ENCODE data around the gene ZNF385A. TPM values are rescaled to one million over a fixed set of nuclear protein-coding genes. Genes with fewer than 3 reads are reported as not detected.
A peak's percentile ranks its signal among the peaks of the same experiment; 100 is the strongest.

ZNF385A gene
- total RNA-seq, 1 donor from 2014 or later = 5.6 TPM

- H3K27me3 ChIP-seq (ENCODE audit: control insufficient read depth, insufficient read depth, low read length) = no peaks in the 10 kb centered on the region
- TF ChIP-seq CTCF (IDR thresholded peaks at IDR 0.05; ENCODE audit: insufficient read depth, low read length, poor library complexity, severe bottlenecking) = no peak
- H3K36me3 ChIP-seq (ENCODE audit: control insufficient read depth, insufficient read depth, low read length) = no peaks in the 10 kb centered on the region
- no peak for DNase-seq (ENCODE audit: low read depth)
- H3K4me3 ChIP-seq (ENCODE audit: low read depth, low read length) = no peak within 1 kb of the TSS
Observed at GRCh38 chr12:54364413-54364812, 20.1 kb downstream of the ZNF385A start, which contains the start of gene GPR84. GPR84 (minus strand) TSS chr12:54364486; CDS start chr12:54363851, 635 bp downstream.

GRCh38 chr12:54363618-54364017 is 20.9 kb downstream of the ZNF385A start:
- H3K36me3 ChIP-seq (ENCODE audit: control insufficient read depth, insufficient read depth, low read length) = no peaks in the 10 kb centered on the region
- TF ChIP-seq CTCF (IDR thresholded peaks at IDR 0.05; ENCODE audit: insufficient read depth, low read length, poor library complexity, severe bottlenecking) = no peak
- DNase-seq (ENCODE audit: low read depth) = no peak
- H3K4me3 ChIP-seq (ENCODE audit: low read depth, low read length) = no peak overlapping the region
- H3K27me3 ChIP-seq (ENCODE audit: control insufficient read depth, insufficient read depth, low read length) = no peaks in the 10 kb centered on the region

GRCh38 chr12:54363047-54363446 is 21.5 kb downstream of the ZNF385A start:
- Histone ChIP-seq H3K27me3 (ENCODE audit: control insufficient read depth, insufficient read depth, low read length) (no peaks in the 10 kb centered on the region), H3K36me3 (ENCODE audit: control insufficient read depth, insufficient read depth, low read length) (no peaks in the 10 kb centered on the region), H3K4me3 (ENCODE audit: low read depth, low read length) (no peak overlapping the region)
- DNase-seq (ENCODE audit: low read depth) = no peak
- no peak for TF ChIP-seq CTCF (IDR thresholded peaks at IDR 0.05; ENCODE audit: insufficient read depth, low read length, poor library complexity, severe bottlenecking)

GRCh38 chr12:54360717-54361456 is 23.6 kb downstream of the ZNF385A start:
- peak; percentile 92 for TF ChIP-seq CTCF (IDR thresholded peaks at IDR 0.05; ENCODE audit: insufficient read depth, low read length, poor library complexity, severe bottlenecking)
- peak; percentile 48 for DNase-seq (ENCODE audit: low read depth)
- Histone ChIP-seq H3K27me3 (ENCODE audit: control insufficient read depth, insufficient read depth, low read length) (no peaks in the 10 kb centered on the region), H3K36me3 (ENCODE audit: control insufficient read depth, insufficient read depth, low read length) (no peaks in the 10 kb centered on the region), H3K4me3 (ENCODE audit: low read depth, low read length) (no peak overlapping the region)

GRCh38 chr12:54359762-54360351 is 24.7 kb downstream of the ZNF385A start:
- Histone ChIP-seq H3K36me3 (ENCODE audit: control insufficient read depth, insufficient read depth, low read length) (no peaks in the 10 kb centered on the region), H3K27me3 (ENCODE audit: control insufficient read depth, insufficient read depth, low read length) (no peaks in the 10 kb centered on the region), H3K4me3 (ENCODE audit: low read depth, low read length) (peak overlapping the region; percentile 36)
- no peak for TF ChIP-seq CTCF (IDR thresholded peaks at IDR 0.05; ENCODE audit: insufficient read depth, low read length, poor library complexity, severe bottlenecking)
- no peak for DNase-seq (ENCODE audit: low read depth)

Measured in kidney epithelial cell (primary cell).